IMR-90 (cell line): ENCODE data around the gene ULBP1. TPM values are rescaled to one million over a fixed set of nuclear protein-coding genes. Genes with fewer than 3 reads are reported as not detected.

Experiments
- ATAC-seq: fragments of 200-7000 bp; cut with Tn5 transposase; 2 replicates; pipeline ENCODE4 v1.9.1; 2020; ENCODE audit warnings: low read depth, mild to moderate bottlenecking, moderate library complexity
- BruUV-seq: library from RNA; stranded (reverse); fragments of 400-500 nt; replicated peaks from 2 replicates; lab custom pipeline; 2021; lab: Mats Ljungman, UMichigan
- CTCF ChIA-PET: fragments of 300-600 bp; formaldehyde crosslinking; extraction: SDS; loops from one replicate; lab custom pipeline; 2021; ENCODE audit warnings: antibody characterized with exemption; lab: Yijun Ruan, JAX
- POLR2A ChIA-PET: fragments of 300-600 bp; sonication (Branson Sonifier 250); formaldehyde crosslinking; loops from one replicate; lab custom pipeline; 2022; ENCODE audit warnings: antibody characterized with exemption; ENCODE audit not compliant: unreplicated experiment; lab: Charles Lee
- DNase-seq: peaks from one replicate; pipeline ENCODE4 v3.0.0; 2013
- H2AFZ ChIP-seq: replicated peaks from 2 replicates; pipeline ENCODE3; 2013; ENCODE audit warnings: low read length, mild to moderate bottlenecking; ENCODE audit not compliant: poor library complexity
- H2AK5ac ChIP-seq: 2 replicates; pipeline ENCODE4 v1.6.1; 2013; ENCODE audit warnings: low read depth, low read length, inconsistent platforms
- H2AK9ac ChIP-seq: replicated peaks from 2 replicates; pipeline ENCODE3; 2013; ENCODE audit warnings: mild to moderate bottlenecking, low read depth, low read length, moderate library complexity; ENCODE audit not compliant: poor library complexity
- H2BK120ac ChIP-seq: 2 replicates; pipeline ENCODE4 v1.6.1; 2013; ENCODE audit warnings: low read depth, low read length, inconsistent platforms
- H2BK15ac ChIP-seq: 3 replicates; pipeline ENCODE4 v1.6.1; 2013; ENCODE audit warnings: low read depth, low read length, inconsistent platforms
- H2BK20ac ChIP-seq: 2 replicates; pipeline ENCODE4 v1.6.1; 2013; ENCODE audit warnings: low read depth, mild to moderate bottlenecking, inconsistent platforms, low read length, moderate library complexity
- H2BK5ac ChIP-seq: 2 replicates; pipeline ENCODE4 v1.6.1; 2013; ENCODE audit warnings: mild to moderate bottlenecking, low read depth, low read length, inconsistent platforms; ENCODE audit not compliant: poor library complexity, severe bottlenecking
- H3K14ac ChIP-seq: replicated peaks from 2 replicates; pipeline ENCODE4 v1.6.1; 2013; ENCODE audit warnings: low read depth, low read length, inconsistent platforms
- H3K18ac ChIP-seq: 2 replicates; pipeline ENCODE4 v1.6.1; 2013; ENCODE audit warnings: low read depth, low read length, control low read depth
- H3K23ac ChIP-seq: 2 replicates; pipeline ENCODE4 v1.6.1; 2013; ENCODE audit warnings: low read depth, low read length, inconsistent platforms
- H3K27ac ChIP-seq: 2 replicates; pipeline ENCODE4 v1.5.1; 2013; ENCODE audit warnings: mild to moderate bottlenecking, control low read depth, low read length; ENCODE audit not compliant: insufficient read depth
- H3K27me3 ChIP-seq: 2 replicates; pipeline ENCODE4 v1.6.1; 2013; ENCODE audit warnings: low read length; ENCODE audit not compliant: control insufficient read depth, insufficient read depth
- H3K36me3 ChIP-seq: 2 replicates; pipeline ENCODE4 v1.6.1; 2013; ENCODE audit warnings: low read length, mixed read lengths; ENCODE audit not compliant: control insufficient read depth, insufficient read depth
- H3K4ac ChIP-seq: 2 replicates; pipeline ENCODE4 v1.6.1; 2013; ENCODE audit warnings: low read depth, low read length, inconsistent platforms
- H3K4me1 ChIP-seq: 2 replicates; pipeline ENCODE4 v1.6.1; 2013; ENCODE audit warnings: low read length, mixed read lengths; ENCODE audit not compliant: control insufficient read depth, insufficient read depth
- H3K4me2 ChIP-seq: 2 replicates; pipeline ENCODE4 v1.6.1; 2013; ENCODE audit warnings: low read depth, mild to moderate bottlenecking, control low read depth, low read length, moderate library complexity
- H3K4me3 ChIP-seq: 2 replicates; pipeline ENCODE4 v1.5.1; 2013; ENCODE audit warnings: low read depth, mild to moderate bottlenecking, control low read depth, low read length, moderate library complexity; ENCODE audit not compliant: insufficient read depth
- H3K56ac ChIP-seq: 2 replicates; pipeline ENCODE4 v1.6.1; 2013; ENCODE audit warnings: low read length, inconsistent platforms; ENCODE audit not compliant: insufficient read depth; ENCODE audit errors: extremely low read depth
- H3K79me1 ChIP-seq, 2 experiments: 2 replicates each; pipeline ENCODE4 v1.6.1; 2013; ENCODE audit warnings: low read length in 2 of 2, inconsistent platforms in 1 of 2, low read depth in 1 of 2
- H3K9ac ChIP-seq: 2 replicates; pipeline ENCODE4 v1.6.1; 2013; ENCODE audit warnings: low read depth, low read length, control low read depth
- H3K9me1 ChIP-seq: 2 replicates; pipeline ENCODE4 v1.6.1; 2013; ENCODE audit warnings: low read length, inconsistent platforms; ENCODE audit not compliant: insufficient read depth
- H3K9me3 ChIP-seq: 2 replicates; pipeline ENCODE4 v1.6.1; 2013; ENCODE audit warnings: low read length; ENCODE audit not compliant: control insufficient read depth, insufficient read depth
- H4K20me1 ChIP-seq: 2 replicates; pipeline ENCODE4 v1.6.1; 2013; ENCODE audit warnings: low read length, inconsistent platforms; ENCODE audit not compliant: insufficient read depth
- H4K5ac ChIP-seq: 2 replicates; pipeline ENCODE4 v1.6.1; 2013; ENCODE audit warnings: mild to moderate bottlenecking, low read depth, low read length, control low read depth
- H4K8ac ChIP-seq, 2 experiments: 2 replicates each; pipeline ENCODE4 v1.6.1; 2013; ENCODE audit warnings: low read depth in 2 of 2, low read length in 2 of 2, control low read depth in 1 of 2, inconsistent platforms in 1 of 2
- H4K91ac ChIP-seq: 2 replicates; pipeline ENCODE4 v1.6.1; 2013; ENCODE audit warnings: low read depth, low read length, inconsistent platforms; ENCODE audit not compliant: insufficient read depth
- MAZ ChIP-seq: IDR thresholded peaks from 2 replicates; pipeline ENCODE4 v1.6.1; 2012; ENCODE audit warnings: low read depth, mild to moderate bottlenecking, low read length, improper control_type of control experiment, moderate library complexity, borderline replicate concordance
- WGBS, 2 experiments: methylation state at CpG; one replicate each; pipeline versions ENCODE4 v1.1.5 to v1.1.7; 2013; ENCODE audit warnings: missing lambda C conversion rate in 2 of 2; ENCODE audit not compliant: insufficient read length in 1 of 2; ENCODE audit errors: extremely low coverage in 2 of 2; 5-methylcytosine and 5-hydroxymethylcytosine counted together
- dilution Hi-C: fragments of 300-500 bp; cut with HindIII; formaldehyde crosslinking; loops from one replicate; pipeline ENCODE4 v1.14.3; 2018; ENCODE audit warnings: low sequenced_read_pairs; ENCODE audit not compliant: unreplicated experiment
- in situ Hi-C: fragments of 300-500 bp; cut with MboI; formaldehyde crosslinking; loops from 3 replicates; pipeline ENCODE4 v1.14.3; 2019; ENCODE audit warnings: low sequenced_read_pairs, inconsistent platforms, mixed read lengths
- intact Hi-C: fragments of 100-400 bp; cut with micrococcal nuclease; formaldehyde crosslinking; loops from 2 replicates; pipeline ENCODE4 v1.10.0; 2022
- polyA plus RNA-seq, 3 experiments: library from polyadenylated mRNA; depleted of rRNA; stranded (reverse); fragments of >200 nt; gene quantifications; 2 replicates each; pipeline ENCODE4 v1.2.3, GENCODE V29; 2012; ENCODE audit warnings: low replicate concordance in 1 of 3
- total RNA-seq: library from RNA; depleted of rRNA; stranded (reverse); fragments of >200 nt; gene quantifications from 2 replicates; pipeline ENCODE4 v1.2.3, GENCODE V29; 2012

The ULBP1 gene
- total and polyA plus RNA-seq, 2 of the 4 experiments (the other 2 are of a cell fraction) = 0.18 to 0.87 TPM

GRCh38 chr6:149935246-149935645 lies 28.5 kb upstream of the ULBP1 start:
- POLR2A ChIA-PET = no interaction called here
- no peak overlapping the region for H2BK5ac ChIP-seq
- dilution Hi-C loops = no loop called here
- no peak overlapping the region for H2BK15ac ChIP-seq
- H2BK20ac ChIP-seq = no peak overlapping the region
- BruUV-seq = no TSS peak
- intact Hi-C loops = loop anchor here (2.0 to 10.0 kb wide), 2 partner anchors 134 to 880 kb away; partner anchors contain the start of gene ULBP3
- H3K79me1 ChIP-seq = no peaks in the 10 kb centered on the region
- no peak overlapping the region for H4K5ac ChIP-seq
- H3K4ac ChIP-seq = no peak overlapping the region
- no CpG with 5 or more reads among the region's 4 CpGs for WGBS, 2 experiments
- no peak overlapping the region for H2BK120ac ChIP-seq
- in situ Hi-C loops = loop anchor here (5.0 to 25.0 kb wide), 3 partner anchors 72 to 880 kb away; no protein-coding TSS in a partner anchor
- H2AFZ ChIP-seq = no peak overlapping the region
- no peak for ATAC-seq
- H3K27me3 ChIP-seq = peaks cover 55% of the 10 kb centered on the region
- H4K8ac ChIP-seq = no peak overlapping the region
- no peak overlapping the region for H3K4me2 ChIP-seq
- H3K9me3 ChIP-seq = no peaks in the 10 kb centered on the region
- no peaks in the 10 kb centered on the region for H4K20me1 ChIP-seq
- H2AK5ac ChIP-seq = no peak overlapping the region
- no peak overlapping the region for H3K9ac ChIP-seq
- no peak overlapping the region for H3K4me3 ChIP-seq
- H3K18ac ChIP-seq = no peak overlapping the region
- no peak overlapping the region for H3K56ac ChIP-seq
- CTCF ChIA-PET = interaction anchor here (1.8 kb wide), 1 partner anchor 81 kb away, joined by 6 read pairs; no protein-coding TSS in a partner anchor
- no peak overlapping the region for H3K14ac ChIP-seq
- H3K9me1 ChIP-seq = no peaks in the 10 kb centered on the region
- no peak overlapping the region for H2AK9ac ChIP-seq
- peaks cover 4% of the 10 kb centered on the region; the same call in 1 of the 2 replicates for H3K4me1 ChIP-seq
- peak; percentile 34 for DNase-seq
- no peak overlapping the region for H3K23ac ChIP-seq
- H4K91ac ChIP-seq = no peak overlapping the region
- H3K27ac ChIP-seq = no peak overlapping the region
- no peak for TF ChIP-seq MAZ
- no peaks in the 10 kb centered on the region for H3K36me3 ChIP-seq
